HG03139 (cell line): Measurements from ENCODE around the gene C6orf141.
"Not testable (repeated sequence)": the region's sequence is repeated elsewhere in the genome, so short reads cannot be mapped to it uniquely, and the experiment has no call there.

Source experiments
- ATAC-seq: cut with Tn5 transposase; IDR thresholded peaks from one replicate; pipeline ENCODE4 v1.9.1; 2021; ENCODE audit not compliant: unreplicated experiment

The C6orf141 gene

GRCh38 chr6:49570474-49571079 is 20.1 kb downstream of the C6orf141 start:
- no peak for ATAC-seq

GRCh38 chr6:49576618-49577017 is 26.1 kb downstream of the C6orf141 start:
- ATAC-seq = no peak

- no peak for ATAC-seq
Measured at GRCh38 chr6:49579649-49580048, 29.2 kb downstream of the C6orf141 start.

- ATAC-seq = no peak
Measured at GRCh38 chr6:49582529-49582928, 32.1 kb downstream of the C6orf141 start.

GRCh38 chr6:49587262-49587661 is 36.8 kb downstream of the C6orf141 start:
- not testable (repeated sequence) for ATAC-seq
